IPS-NIHi11 (cell line): ENCODE results near the gene LIPH.

Source experiments
- DNase-seq: peaks from one replicate; pipeline ENCODE4 v3.0.0; 2012; ENCODE audit warnings: mixed read lengths, low spot score

LIPH gene

GRCh38 chr3:185539934-185540333 lies 12.5 kb downstream of the LIPH start:
- DNase-seq, result no peak

- DNase-seq, result no peak
Measured at GRCh38 chr3:185537369-185537970, 14.9 kb downstream of the LIPH start.

- DNase-seq, result no peak
Measured at GRCh38 chr3:185534511-185534910, 17.9 kb downstream of the LIPH start.

- DNase-seq, result no peak
Measured at GRCh38 chr3:185532901-185533300, 19.5 kb downstream of the LIPH start.

- no peak for DNase-seq
Measured at GRCh38 chr3:185530856-185531255, 21.5 kb downstream of the LIPH start.

GRCh38 chr3:185528532-185528931 lies 23.9 kb downstream of the LIPH start:
- DNase-seq, result no peak

GRCh38 chr3:185527364-185527763 lies 25.0 kb downstream of the LIPH start:
- DNase-seq, result no peak

- DNase-seq, result no peak
Measured at GRCh38 chr3:185526349-185526951, 25.9 kb downstream of the LIPH start.

GRCh38 chr3:185521349-185522138 lies 30.8 kb downstream of the LIPH start:
- DNase-seq, result no peak

- no peak for DNase-seq
Measured at GRCh38 chr3:185519021-185519420, 33.4 kb downstream of the LIPH start.

GRCh38 chr3:185517387-185518130 lies 34.8 kb downstream of the LIPH start:
- DNase-seq, result no peak

- DNase-seq, result no peak
Measured at GRCh38 chr3:185511711-185512110, 40.7 kb downstream of the LIPH start.

GRCh38 chr3:185508335-185508991 lies 43.9 kb downstream of the LIPH start:
- DNase-seq, result no peak

GRCh38 chr3:185507883-185508282 lies 44.5 kb downstream of the LIPH start:
- DNase-seq, result no peak

GRCh38 chr3:185504636-185505035 lies 47.8 kb downstream of the LIPH start:
- no peak for DNase-seq

- no peak for DNase-seq
Measured at GRCh38 chr3:185503521-185503920, 48.9 kb downstream of the LIPH start.

GRCh38 chr3:185502987-185503386 lies 49.4 kb downstream of the LIPH start:
- DNase-seq, result no peak

- DNase-seq, result peak; percentile 100
Measured at GRCh38 chr3:185498503-185499396, 53.6 kb downstream of the LIPH start, which contains the start of gene TMEM41A. TMEM41A (minus strand) TSS chr3:185499035; CDS start chr3:185498961, 74 bp downstream.

GRCh38 chr3:185490241-185490640 lies 62.1 kb downstream of the LIPH start:
- no peak for DNase-seq

- no peak for DNase-seq
Measured at GRCh38 chr3:185489462-185489861, 62.9 kb downstream of the LIPH start.

GRCh38 chr3:185488465-185488864 lies 63.9 kb downstream of the LIPH start:
- no peak for DNase-seq
